HG03565 (cell line): ENCODE results near the gene MICA.
A peak's percentile ranks its signal among the peaks of the same experiment; 100 is the strongest.
"Not testable (repeated sequence)": the region's sequence is repeated elsewhere in the genome, so short reads cannot be mapped to it uniquely, and the experiment has no call there.

Experiments used
- ATAC-seq: cut with Tn5 transposase; IDR thresholded peaks from one replicate; pipeline ENCODE4 v1.9.1; 2021; ENCODE audit warnings: mild to moderate bottlenecking, moderate library complexity; ENCODE audit not compliant: unreplicated experiment

Gene MICA

GRCh38 chr6:31403283-31404060 is at the start of gene MICA:
Gene MICA (plus strand): TSS chr6:31403595. CDS start chr6:31403633, 38 bp downstream.
- peak; percentile 33 for ATAC-seq

GRCh38 chr6:31354158-31354863 is 49.1 kb upstream of the MICA start:
- no peak for ATAC-seq

GRCh38 chr6:31354864-31355582 is 48.4 kb upstream of the MICA start:
- no peak for ATAC-seq

- ATAC-seq = no peak
Observed at GRCh38 chr6:31355583-31355948, 47.8 kb upstream of the MICA start.

GRCh38 chr6:31356216-31356945 is 47.0 kb upstream of the MICA start:
- no peak for ATAC-seq

- ATAC-seq = peak; percentile 64
Observed at GRCh38 chr6:31356946-31357466, 46.4 kb upstream of the MICA start, which contains the start of gene HLA-B. Gene HLA-B (minus strand): TSS chr6:31357179. CDS start chr6:31357158, 21 bp downstream.

- no peak for ATAC-seq
Observed at GRCh38 chr6:31357886-31358285, 45.5 kb upstream of the MICA start.

GRCh38 chr6:31358302-31358701 is 45.1 kb upstream of the MICA start:
- no peak for ATAC-seq

- ATAC-seq = no peak
Observed at GRCh38 chr6:31359581-31359980, 43.8 kb upstream of the MICA start.

- no peak for ATAC-seq
Observed at GRCh38 chr6:31362751-31363150, 40.6 kb upstream of the MICA start.

- ATAC-seq = no peak
Observed at GRCh38 chr6:31363811-31364210, 39.6 kb upstream of the MICA start.

- ATAC-seq = no peak
Observed at GRCh38 chr6:31365864-31366263, 37.5 kb upstream of the MICA start.

GRCh38 chr6:31366693-31367470 is 36.5 kb upstream of the MICA start:
- no peak for ATAC-seq

GRCh38 chr6:31368461-31368860 is 34.9 kb upstream of the MICA start:
- no peak for ATAC-seq

GRCh38 chr6:31374118-31374517 is 29.3 kb upstream of the MICA start:
- ATAC-seq = not testable (repeated sequence)

GRCh38 chr6:31375699-31376098 is 27.7 kb upstream of the MICA start:
- no peak for ATAC-seq

- ATAC-seq = no peak
Observed at GRCh38 chr6:31377029-31377428, 26.4 kb upstream of the MICA start.

- ATAC-seq = no peak
Observed at GRCh38 chr6:31378062-31378720, 25.2 kb upstream of the MICA start.

- ATAC-seq = no peak
Observed at GRCh38 chr6:31378721-31379103, 24.7 kb upstream of the MICA start.
